GM12875 (cell line): ENCODE data around the gene PPM1E.
A peak's percentile ranks its signal among the peaks of the same experiment; 100 is the strongest.

ENCODE experiments used
- H3K4me3 ChIP-seq: one replicate; pipeline ENCODE4 v1.5.1; 2011; ENCODE audit warnings: low read depth, low read length, control low read depth
- CTCF ChIP-seq: IDR thresholded peaks from 2 replicates; pipeline ENCODE4 v1.5.1; 2011; ENCODE audit warnings: low read depth, mild to moderate bottlenecking, control low read depth, inconsistent platforms, low read length, moderate library complexity, borderline replicate concordance; ENCODE audit not compliant: insufficient read depth

PPM1E gene

GRCh38 chr17:59002126-59002525 is 246.5 kb downstream of the PPM1E start:
- TF ChIP-seq CTCF = no peak
- no peak overlapping the region for H3K4me3 ChIP-seq

GRCh38 chr17:59002848-59003247 is 247.2 kb downstream of the PPM1E start:
- H3K4me3 ChIP-seq = no peak overlapping the region

GRCh38 chr17:59003860-59004259 is 248.2 kb downstream of the PPM1E start:
- no peak overlapping the region for H3K4me3 ChIP-seq
- no peak for TF ChIP-seq CTCF

More at GRCh38 chr17:59002848-59003247, 247.2 kb downstream of the PPM1E start:
- TF ChIP-seq CTCF = no peak

GRCh38 chr17:59004338-59005111 is 248.9 kb downstream of the PPM1E start:
- peak; percentile 84 for TF ChIP-seq CTCF
- no peak overlapping the region for H3K4me3 ChIP-seq

GRCh38 chr17:59007995-59008394 is 252.3 kb downstream of the PPM1E start:
- no peak for TF ChIP-seq CTCF
- H3K4me3 ChIP-seq = no peak overlapping the region

GRCh38 chr17:59008737-59009136 is 253.1 kb downstream of the PPM1E start:
- TF ChIP-seq CTCF = no peak
- no peak overlapping the region for H3K4me3 ChIP-seq

- TF ChIP-seq CTCF = no peak
- no peak overlapping the region for H3K4me3 ChIP-seq
These were observed 254.4 kb downstream of the PPM1E start for GRCh38 chr17:59010026-59010425.
